Activated CD8-positive, alpha-beta memory T cell treated with anti-CD3 and anti-CD28 coated beads, Interleukin-2, amount 50 U/mL, for 48 hours (primary cell): ENCODE measurements around the gene LDLRAD3.

ENCODE experiments used
- DNase-seq: peaks from one replicate; pipeline ENCODE4 v3.0.0-alpha.2; 2020

LDLRAD3 gene

GRCh38 chr11:36110668-36111410 lies 167.0 kb downstream of the LDLRAD3 start:
- no peak for DNase-seq

GRCh38 chr11:36114095-36114494 lies 170.2 kb downstream of the LDLRAD3 start:
- no peak for DNase-seq

GRCh38 chr11:36115378-36115801 lies 171.5 kb downstream of the LDLRAD3 start:
- DNase-seq: no peak

DNA sequence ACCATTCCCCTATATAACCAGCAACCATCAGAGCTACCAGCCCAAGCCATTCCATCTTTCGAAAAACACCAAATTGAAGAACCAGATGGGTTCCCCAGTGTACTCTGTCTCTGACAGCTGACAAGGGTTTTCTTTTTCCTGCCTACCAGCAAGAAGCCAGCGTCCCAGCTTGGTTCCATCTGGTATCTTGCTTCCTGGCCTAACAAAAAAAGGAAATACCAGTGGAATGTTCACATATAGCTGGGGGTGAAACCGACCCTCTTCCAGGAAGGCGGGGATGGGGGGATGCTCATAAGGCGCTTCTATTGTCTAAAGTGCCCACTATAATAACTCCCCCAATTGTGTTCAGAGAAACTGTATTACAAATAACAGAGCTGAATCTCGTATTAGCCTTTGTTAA lies 172.3 kb downstream of the LDLRAD3 start:
- DNase-seq: no peak

DNA sequence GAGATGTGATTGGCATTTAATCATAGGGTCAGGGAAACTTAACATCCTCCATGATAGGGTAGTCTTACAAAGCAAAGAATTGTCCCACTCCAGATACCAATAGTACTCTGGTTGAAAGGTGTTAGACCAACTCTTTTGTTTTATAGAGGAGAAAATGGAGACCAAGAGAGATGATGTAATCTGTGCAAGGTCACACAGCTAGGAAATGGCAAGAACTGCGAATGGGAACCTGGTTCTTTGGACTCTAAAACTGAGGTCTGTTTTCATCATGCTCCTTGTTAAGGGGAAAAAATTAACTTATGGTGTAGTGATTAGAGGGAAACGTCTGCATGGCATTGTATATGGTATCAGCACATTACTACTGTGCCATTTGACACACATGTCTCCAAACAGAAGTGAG lies 174.2 kb downstream of the LDLRAD3 start:
- no peak for DNase-seq

GRCh38 chr11:36119300-36119699 lies 175.4 kb downstream of the LDLRAD3 start:
- DNase-seq: no peak

- DNase-seq: no peak
Measured at GRCh38 chr11:36121054-36121453, 177.2 kb downstream of the LDLRAD3 start.

GRCh38 chr11:36122671-36123070 lies 178.8 kb downstream of the LDLRAD3 start:
- no peak for DNase-seq

DNA sequence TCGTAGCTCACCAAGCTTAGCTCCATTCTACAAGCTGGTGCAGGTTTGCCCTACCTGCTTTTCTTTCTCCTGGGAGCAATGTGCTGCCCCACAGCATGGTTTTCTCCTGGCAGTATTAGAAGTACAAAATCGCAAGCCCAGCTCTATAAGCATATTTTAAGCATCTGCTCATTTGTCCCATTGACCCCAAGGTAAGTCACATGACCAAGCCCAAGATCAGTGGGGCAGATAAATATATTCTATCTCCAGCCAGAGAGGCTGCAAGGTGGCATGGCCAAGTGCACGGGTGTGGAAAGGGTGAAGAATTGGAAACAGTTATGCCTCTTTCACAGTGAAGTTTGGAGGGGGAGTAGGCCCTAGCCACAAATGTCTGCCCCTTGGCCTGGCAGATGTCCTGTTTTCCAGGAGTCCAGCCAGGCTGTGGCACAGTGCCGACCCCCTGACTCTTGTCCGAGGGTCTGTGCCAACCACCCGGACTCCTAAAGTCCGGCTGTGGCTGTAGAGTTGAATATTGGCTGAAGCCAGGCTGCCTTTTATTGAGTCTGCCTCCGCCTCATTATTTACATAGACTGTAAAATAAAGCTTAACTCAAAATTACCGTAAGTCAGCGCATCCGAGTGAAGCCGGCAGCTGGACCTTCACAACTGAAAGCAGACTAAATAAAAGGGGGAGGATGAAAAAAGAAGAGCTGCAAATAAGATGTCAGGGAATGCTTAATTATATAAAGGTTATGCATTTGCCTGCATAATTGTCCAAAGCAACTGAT lies 179.7 kb downstream of the LDLRAD3 start:
- DNase-seq: no peak

- DNase-seq: no peak
Measured at GRCh38 chr11:36126678-36127077, 182.8 kb downstream of the LDLRAD3 start.

DNA sequence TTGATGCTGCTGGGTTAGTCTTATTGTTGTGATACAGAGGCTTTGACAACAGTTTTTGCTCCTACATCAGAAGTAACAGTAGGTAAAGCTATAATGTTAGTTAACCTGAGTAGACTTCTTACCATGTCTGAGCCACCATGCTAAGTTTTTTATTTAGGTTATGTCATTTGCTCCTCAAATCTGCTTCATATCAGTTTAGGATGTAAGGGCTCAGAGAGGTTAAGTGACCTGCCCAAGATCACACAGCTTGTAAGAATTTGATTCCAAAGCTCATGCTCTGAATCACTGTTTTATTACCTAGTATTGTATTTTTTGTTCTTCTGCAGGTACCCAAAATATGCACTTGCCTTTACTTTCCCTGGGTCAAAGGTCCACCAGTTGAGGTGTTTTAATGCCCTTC lies 183.7 kb downstream of the LDLRAD3 start:
- no peak for DNase-seq

- no peak for DNase-seq
Measured at GRCh38 chr11:36129955-36130354, 186.1 kb downstream of the LDLRAD3 start.

DNA sequence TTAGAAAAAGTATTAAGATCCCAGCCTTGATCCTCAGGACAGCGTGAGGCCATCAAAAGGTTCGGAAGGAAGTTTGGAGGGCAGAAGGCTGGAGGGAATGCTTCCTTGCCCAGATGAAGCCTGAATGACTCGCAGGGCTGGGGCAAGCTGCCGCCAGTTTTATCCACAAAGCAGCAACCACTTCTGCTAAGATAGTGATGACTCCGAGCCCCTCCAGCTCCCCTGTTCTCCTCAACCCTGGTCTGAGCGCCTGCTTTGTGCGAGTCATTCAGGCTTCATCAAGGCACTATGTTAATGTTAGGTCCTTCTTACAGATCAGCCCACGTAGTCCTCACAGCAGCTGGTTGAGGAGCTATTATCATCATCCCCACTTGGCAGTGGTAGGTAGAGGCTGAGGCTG lies 186.5 kb downstream of the LDLRAD3 start:
- no peak for DNase-seq

DNA sequence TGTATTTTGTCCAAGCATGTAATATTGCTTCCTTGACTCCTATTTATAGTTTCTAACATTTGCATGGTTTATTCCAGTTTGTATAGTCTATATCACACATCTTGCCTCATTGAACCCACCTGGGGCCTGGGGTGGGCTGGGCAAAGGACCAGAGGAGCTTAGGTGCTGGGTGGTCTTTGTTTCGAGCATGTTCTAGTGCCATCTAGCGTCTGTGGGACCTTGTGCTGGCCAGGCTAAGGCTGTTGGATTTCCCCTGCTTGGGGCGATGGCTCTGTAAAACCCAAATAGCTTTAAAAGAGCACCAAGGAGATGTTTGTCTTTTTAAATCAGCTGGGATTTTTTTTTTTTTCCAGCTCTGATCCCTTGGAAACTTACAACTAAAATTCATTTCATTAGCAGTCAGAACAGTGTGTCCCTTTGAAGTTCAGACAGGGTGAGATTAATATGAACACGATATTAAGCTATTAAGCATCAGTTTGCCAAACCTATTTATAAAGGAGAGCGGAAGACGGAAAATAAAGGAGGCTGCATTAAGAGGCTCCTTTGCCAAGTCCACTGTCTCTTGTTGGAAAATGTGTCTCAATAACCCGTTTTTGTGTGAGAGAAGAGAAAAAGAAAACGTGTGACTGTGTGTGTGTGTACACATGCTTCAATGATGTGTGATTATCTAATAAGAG lies 188.0 kb downstream of the LDLRAD3 start:
- no peak for DNase-seq

DNA sequence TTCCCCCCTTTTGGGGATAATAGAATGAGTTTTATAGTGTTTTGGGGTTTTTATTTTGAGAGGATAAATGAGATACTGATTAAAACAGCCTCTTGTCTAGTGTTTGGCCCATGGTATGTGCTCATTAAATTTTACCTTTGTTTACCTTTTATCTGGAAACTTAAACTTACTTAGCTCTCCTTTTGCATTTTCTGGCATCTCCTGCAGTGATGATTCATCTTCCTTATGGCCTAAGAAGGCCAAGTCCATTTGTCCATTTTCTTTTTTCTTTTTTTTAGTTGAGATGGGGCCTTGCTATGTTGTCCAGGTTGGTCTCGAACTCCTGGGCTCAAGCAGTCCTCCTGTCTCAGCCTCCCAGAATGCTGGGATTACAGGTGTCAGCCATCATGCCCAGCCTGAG lies 189.1 kb downstream of the LDLRAD3 start:
- no peak for DNase-seq

DNA sequence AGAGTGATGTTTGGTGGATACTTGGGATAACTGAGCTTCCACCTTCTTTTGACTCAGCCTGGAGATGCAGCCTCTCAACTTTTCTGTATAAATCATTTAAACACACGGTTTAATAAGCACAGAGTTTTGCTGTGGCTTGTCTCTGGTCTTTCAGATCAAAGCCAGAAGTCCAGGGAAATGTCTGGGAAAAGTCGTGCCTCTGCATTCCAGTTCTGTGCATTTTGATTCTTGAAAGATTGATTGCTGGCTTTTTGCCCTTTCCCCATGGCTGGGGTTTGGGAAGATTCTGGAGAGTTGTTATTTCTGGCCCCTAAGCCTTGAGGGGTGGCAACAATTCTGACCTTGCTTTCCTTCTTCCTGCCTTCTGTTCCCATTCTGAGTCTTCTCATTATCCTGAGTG lies 191.2 kb downstream of the LDLRAD3 start:
- DNase-seq: no peak

GRCh38 chr11:36139767-36140166 lies 195.9 kb downstream of the LDLRAD3 start:
- DNase-seq: no peak

GRCh38 chr11:36141196-36141953 lies 197.5 kb downstream of the LDLRAD3 start:
- no peak for DNase-seq

- no peak for DNase-seq
Measured at GRCh38 chr11:36141956-36142355, 198.1 kb downstream of the LDLRAD3 start.

- no peak for DNase-seq
Measured at GRCh38 chr11:36142439-36142838, 198.6 kb downstream of the LDLRAD3 start.

GRCh38 chr11:36142879-36143278 lies 199.0 kb downstream of the LDLRAD3 start:
- DNase-seq: no peak

GRCh38 chr11:36146437-36146836 lies 202.6 kb downstream of the LDLRAD3 start:
- DNase-seq: no peak

GRCh38 chr11:36147491-36147890 lies 203.6 kb downstream of the LDLRAD3 start:
- DNase-seq: no peak
